ENCODE results near the gene PHLPP1. TPM values are rescaled to one million over a fixed set of nuclear protein-coding genes. Genes with fewer than 3 reads are reported as not detected.

PHLPP1 gene
- total RNA-seq, 1 donor: 7.2 TPM

DNA sequence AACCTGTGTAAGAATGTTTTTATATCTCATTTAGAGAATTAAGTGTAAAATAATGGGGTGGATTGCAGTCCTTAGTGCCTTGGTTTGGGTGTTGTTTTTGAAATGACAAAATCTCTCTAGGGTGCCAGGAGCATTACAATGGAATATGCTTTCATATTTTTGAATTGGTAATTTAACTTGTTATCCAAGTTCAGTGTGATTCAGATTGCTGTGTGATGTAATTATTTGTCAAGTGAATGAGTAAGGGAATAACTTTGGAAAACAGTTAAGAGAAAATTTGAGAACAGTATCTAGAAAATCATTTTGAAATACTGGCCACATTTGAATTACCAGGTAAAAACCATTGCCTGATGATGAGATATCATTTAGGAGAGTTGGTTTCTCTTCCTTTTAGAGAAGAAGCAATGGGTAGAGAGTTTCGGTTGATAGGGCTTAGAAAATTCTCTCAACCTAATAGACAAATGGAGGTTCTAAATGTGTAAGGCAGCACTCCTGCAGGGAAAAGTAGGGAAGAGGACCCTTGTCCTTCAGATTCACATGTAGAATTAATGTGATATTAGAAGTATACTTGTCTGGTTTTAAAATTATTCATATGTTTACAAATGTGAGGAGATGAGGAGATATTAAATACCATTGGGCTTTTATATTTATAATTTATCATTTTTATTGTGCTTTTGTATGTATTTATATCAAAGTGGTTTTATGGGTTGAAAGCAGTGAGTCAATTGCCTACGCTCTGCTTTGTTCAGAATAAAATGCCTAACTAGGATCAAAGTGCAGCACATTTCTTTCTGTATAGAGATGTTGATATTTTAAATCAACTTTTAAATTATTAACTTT is 124.8 kb downstream of the PHLPP1 start:
- peak; percentile 61 for DNase-seq (ENCODE audit: low read depth)
- H3K4me3 ChIP-seq (ENCODE audit: low read depth, low read length): no peak overlapping the region
- TF ChIP-seq, protein P1, sequence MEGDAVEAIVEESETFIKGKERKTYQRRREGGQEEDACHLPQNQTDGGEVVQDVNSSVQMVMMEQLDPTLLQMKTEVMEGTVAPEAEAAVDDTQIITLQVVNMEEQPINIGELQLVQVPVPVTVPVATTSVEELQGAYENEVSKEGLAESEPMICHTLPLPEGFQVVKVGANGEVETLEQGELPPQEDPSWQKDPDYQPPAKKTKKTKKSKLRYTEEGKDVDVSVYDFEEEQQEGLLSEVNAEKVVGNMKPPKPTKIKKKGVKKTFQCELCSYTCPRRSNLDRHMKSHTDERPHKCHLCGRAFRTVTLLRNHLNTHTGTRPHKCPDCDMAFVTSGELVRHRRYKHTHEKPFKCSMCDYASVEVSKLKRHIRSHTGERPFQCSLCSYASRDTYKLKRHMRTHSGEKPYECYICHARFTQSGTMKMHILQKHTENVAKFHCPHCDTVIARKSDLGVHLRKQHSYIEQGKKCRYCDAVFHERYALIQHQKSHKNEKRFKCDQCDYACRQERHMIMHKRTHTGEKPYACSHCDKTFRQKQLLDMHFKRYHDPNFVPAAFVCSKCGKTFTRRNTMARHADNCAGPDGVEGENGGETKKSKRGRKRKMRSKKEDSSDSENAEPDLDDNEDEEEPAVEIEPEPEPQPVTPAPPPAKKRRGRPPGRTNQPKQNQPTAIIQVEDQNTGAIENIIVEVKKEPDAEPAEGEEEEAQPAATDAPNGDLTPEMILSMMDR (IDR thresholded peaks at IDR 0.05; ENCODE audit: insufficient read depth, low read length): no peak

DNA sequence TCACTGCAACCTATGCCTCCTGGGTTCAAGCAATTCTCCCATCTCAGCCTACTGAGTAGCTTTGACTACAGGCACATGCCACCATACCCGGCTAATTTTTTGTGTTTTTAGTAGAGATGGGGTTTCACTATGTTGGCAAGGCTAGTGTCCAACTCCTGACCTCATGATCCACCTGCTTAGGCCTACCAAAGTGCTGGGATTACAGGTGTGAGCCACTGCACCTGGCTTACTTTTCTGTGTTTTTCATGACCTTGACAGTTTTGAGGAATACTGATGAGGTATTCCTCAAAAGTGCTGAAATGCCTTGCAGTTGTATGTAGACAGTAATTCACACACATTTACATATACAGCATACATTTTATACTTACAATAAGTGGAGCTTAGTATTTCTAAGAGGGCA is 126.1 kb downstream of the PHLPP1 start:
- H3K4me3 ChIP-seq (ENCODE audit: low read depth, low read length): no peak overlapping the region
- TF ChIP-seq, protein P1 (IDR thresholded peaks at IDR 0.05; ENCODE audit: insufficient read depth, low read length): no peak
- DNase-seq (ENCODE audit: low read depth): no peak

DNA sequence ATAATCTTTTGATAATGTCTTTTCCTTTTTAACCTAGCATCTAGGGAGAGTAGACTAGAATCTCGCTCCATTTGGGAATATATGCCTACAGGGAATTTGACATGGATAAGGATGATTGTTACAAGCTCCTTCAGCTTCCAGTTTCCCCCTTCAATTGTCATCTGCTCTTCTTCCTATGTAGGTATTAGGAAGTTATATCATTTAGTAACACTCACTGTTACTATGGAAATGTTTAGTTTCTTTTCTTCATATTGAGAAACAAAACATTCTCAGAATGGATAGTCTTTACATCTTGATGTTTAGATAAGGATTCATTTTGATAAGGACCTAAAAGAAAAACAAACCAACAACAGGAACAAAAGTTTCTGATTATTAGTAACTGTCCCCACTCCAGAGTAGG is 127.6 kb downstream of the PHLPP1 start:
- no peak overlapping the region for H3K4me3 ChIP-seq (ENCODE audit: low read depth, low read length)
- no peak for DNase-seq (ENCODE audit: low read depth)
- TF ChIP-seq, protein P1 (IDR thresholded peaks at IDR 0.05; ENCODE audit: insufficient read depth, low read length): no peak

DNA sequence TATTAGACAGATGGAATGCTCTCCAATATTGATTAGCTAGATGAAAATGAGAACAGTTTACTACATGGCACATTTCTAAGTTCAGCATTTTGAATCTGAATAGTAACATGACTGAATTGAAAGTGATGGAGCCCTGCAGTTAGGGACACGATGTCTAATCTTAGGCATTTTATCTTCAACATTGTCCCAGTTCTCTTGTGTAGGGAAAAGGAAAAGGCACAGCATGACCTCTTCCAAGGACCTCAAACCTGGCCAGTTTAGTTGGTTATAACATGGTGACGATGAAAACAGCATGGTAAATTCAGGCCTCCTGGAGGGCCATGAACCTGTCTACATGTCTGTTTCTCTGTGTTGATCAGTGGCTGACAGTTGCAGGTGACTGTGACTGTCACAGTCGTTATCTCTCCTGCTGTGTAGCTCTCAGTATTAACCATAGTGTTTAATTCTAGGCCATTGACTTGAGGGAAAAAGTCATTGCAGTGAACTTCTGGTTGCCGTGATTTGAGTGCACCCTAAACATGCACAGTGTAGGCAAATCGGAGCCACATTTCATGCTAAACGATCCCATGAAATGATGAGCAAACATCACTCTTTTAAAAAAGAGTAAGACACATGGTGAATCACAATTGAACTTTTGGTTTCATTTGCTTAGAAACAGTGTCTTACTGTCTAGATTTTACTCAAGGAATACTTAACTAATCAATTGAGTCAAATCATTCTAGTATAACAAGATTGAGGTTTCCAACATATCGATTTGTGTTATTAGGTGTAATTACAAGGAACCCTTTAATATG is 129.7 kb downstream of the PHLPP1 start:
- TF ChIP-seq, protein P1 (IDR thresholded peaks at IDR 0.05; ENCODE audit: insufficient read depth, low read length): no peak
- H3K4me3 ChIP-seq (ENCODE audit: low read depth, low read length): no peak overlapping the region
- DNase-seq (ENCODE audit: low read depth): no peak

DNA sequence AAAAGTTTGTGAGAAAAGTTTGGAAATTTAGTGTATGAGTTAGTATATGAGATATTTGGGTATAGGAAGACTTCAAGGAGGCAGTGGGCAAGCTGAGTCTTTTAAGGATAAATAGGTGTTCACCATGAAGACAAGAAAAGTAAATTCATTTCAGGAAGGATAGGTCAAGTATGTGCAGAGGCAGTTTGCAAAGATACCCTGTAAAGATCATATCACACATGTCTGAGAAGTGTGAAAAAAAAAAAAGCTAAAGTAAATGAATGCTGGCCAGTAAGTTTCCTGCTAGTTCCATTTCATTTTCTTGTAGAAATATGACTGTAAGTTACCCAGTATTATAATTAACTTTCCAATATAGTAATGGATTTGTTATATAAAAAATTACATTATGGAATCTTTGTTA is 131.0 kb downstream of the PHLPP1 start:
- no peak overlapping the region for H3K4me3 ChIP-seq (ENCODE audit: low read depth, low read length)
- TF ChIP-seq, protein P1 (IDR thresholded peaks at IDR 0.05; ENCODE audit: insufficient read depth, low read length): no peak
- no peak for DNase-seq (ENCODE audit: low read depth)

DNA sequence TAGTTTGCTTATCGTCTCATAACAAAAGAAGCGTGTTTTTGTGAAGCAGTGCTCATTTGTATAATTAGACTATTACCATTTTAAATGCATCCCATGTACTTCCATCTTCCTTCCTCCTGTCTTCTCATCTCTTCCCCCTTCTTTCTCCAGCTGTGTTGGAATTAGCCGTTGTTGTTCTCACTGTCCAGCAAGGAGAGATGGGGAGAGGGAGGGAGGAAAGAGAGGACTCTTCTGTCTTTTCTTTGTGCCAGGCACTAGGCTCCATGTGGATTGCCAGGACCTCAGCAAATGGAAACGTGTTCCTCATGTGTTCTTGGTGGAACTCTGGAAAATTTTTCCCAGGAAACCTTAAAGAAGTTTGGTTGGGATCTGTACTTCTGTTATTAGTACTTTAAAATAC is 131.7 kb downstream of the PHLPP1 start:
- no peak overlapping the region for H3K4me3 ChIP-seq (ENCODE audit: low read depth, low read length)
- no peak for DNase-seq (ENCODE audit: low read depth)
- TF ChIP-seq, protein P1 (IDR thresholded peaks at IDR 0.05; ENCODE audit: insufficient read depth, low read length): no peak
